Renal cortical epithelial cell (primary cell): ENCODE results near the gene DNAJB6. TPM values are rescaled to one million over a fixed set of nuclear protein-coding genes. Genes with fewer than 3 reads are reported as not detected.
"Not testable (repeated sequence)": the region's sequence is repeated elsewhere in the genome, so short reads cannot be mapped to it uniquely, and the experiment has no call there.

ENCODE experiments used
- DNase-seq: peaks from one replicate; pipeline ENCODE4 v3.0.0-alpha.2; 2011; ENCODE audit warnings: low read depth
- total RNA-seq: library from RNA; depleted of rRNA; stranded (reverse); fragments of >200 nt; gene quantifications from 2 replicates; pipeline ENCODE4 v1.2.3, GENCODE V29; 2014

DNAJB6 gene
- total RNA-seq, 1 donor from 2014 or later = 121 TPM

GRCh38 chr7:157323401-157323800, 13.4 kb upstream of the DNAJB6 start:
- no peak for DNase-seq

GRCh38 chr7:157329447-157329846, 7.4 kb upstream of the DNAJB6 start:
- no peak for DNase-seq

GRCh38 chr7:157330567-157330966, 6.2 kb upstream of the DNAJB6 start:
- DNase-seq = not testable (repeated sequence)

DNA sequence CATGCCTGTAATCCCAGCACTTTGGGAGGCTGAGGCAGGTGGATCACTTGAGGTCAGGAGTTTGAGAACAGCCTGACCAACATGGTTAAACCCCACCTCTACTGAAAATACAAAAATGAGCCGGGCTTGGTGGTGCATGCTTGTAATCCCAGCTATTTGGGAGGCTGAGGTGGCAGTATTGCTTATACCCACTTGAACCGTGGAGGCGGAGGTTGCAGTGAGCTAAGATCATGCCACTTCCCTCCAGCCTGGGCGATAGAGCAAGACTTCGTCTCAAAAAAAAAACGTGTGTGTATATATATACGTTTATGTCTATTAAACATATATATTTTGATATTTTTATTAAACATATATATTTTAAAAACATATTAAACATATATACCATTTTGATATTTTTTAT, 5.8 kb upstream of the DNAJB6 start:
- not testable (repeated sequence) for DNase-seq

- DNase-seq = peak; percentile 60
Observed at GRCh38 chr7:157335236-157335635, 1.6 kb upstream of the DNAJB6 start.

DNA sequence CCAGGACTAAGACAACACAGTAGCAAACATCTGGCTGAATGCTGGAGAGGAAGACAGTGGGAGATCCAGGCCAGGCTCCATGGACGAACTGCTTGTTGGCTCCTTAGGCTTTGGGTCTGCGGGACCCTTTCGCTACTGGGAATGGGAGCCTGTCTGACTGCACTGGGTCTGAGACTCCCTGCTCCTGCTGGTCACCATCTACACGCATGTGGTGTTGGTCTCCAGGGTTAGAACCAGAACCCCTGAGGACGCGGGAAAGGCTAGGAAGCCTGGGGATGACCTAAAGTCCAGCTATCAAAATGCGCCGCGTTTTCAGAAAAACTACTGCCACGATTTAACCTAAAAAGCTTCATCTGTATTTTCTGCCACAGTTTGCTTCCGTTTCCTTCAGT, 817 bp upstream of the DNAJB6 start:
- no peak for DNase-seq

GRCh38 chr7:157337316-157338149, 729 bp downstream of the DNAJB6 start:
- no peak for DNase-seq

- DNase-seq = peak; percentile 61
Observed at GRCh38 chr7:157339777-157340677, 3.2 kb downstream of the DNAJB6 start.

DNA sequence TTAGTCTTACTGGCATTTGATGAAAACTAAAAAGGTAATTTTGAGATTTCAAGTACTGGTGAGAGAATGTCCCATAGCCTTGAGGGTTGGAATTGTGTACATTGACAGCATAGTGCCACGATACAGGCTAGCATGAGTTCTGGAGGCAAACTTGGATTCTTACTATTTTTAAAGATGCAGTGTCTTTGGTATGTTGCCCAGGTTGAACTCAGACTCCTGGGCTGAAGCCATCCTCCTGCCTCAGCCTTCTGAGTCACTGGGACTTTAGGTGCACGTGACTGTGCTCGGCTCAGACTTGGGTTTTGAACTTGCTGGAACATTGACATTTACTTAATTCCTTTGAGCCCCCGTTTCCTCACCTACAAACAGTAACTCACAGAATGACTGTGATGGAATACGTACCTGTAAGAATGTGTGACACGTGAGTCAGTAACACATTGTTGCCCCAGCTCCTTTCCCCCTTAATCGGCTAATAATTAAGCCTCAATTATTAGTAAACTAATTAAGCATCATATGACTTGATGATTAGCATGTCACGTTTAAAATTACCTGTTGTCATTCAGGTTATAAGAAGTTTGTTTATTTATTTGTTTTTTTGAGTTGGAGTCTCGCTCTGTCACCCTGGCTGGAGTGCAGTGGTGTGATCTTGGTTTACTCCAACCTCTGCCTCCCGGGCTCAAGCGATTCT, 10.6 kb downstream of the DNAJB6 start:
- peak; percentile 83 for DNase-seq

DNA sequence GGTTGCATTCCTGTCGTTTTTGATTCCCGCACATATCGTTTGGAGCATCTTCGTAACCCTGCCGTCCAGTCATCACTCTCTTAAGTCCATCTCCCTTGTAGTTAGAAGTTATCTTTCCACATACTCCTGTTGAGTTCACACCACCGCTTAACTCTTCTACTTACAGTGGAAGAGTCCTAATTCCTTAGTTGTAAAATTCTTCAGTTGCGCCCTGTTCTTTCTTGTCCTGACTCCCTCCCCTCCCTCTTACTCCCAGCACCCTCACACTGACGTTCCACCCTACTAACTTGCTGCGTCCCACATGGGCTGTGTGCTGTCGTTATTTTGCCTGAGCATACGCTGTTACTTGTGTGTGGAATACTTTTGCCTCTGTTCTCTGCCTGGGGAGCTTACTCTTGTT, 11.7 kb downstream of the DNAJB6 start:
- DNase-seq = no peak

- no peak for DNase-seq
Observed at GRCh38 chr7:157352516-157352915, 15.7 kb downstream of the DNAJB6 start.

- DNase-seq = no peak
Observed at GRCh38 chr7:157355784-157356511, 19.1 kb downstream of the DNAJB6 start.

DNA sequence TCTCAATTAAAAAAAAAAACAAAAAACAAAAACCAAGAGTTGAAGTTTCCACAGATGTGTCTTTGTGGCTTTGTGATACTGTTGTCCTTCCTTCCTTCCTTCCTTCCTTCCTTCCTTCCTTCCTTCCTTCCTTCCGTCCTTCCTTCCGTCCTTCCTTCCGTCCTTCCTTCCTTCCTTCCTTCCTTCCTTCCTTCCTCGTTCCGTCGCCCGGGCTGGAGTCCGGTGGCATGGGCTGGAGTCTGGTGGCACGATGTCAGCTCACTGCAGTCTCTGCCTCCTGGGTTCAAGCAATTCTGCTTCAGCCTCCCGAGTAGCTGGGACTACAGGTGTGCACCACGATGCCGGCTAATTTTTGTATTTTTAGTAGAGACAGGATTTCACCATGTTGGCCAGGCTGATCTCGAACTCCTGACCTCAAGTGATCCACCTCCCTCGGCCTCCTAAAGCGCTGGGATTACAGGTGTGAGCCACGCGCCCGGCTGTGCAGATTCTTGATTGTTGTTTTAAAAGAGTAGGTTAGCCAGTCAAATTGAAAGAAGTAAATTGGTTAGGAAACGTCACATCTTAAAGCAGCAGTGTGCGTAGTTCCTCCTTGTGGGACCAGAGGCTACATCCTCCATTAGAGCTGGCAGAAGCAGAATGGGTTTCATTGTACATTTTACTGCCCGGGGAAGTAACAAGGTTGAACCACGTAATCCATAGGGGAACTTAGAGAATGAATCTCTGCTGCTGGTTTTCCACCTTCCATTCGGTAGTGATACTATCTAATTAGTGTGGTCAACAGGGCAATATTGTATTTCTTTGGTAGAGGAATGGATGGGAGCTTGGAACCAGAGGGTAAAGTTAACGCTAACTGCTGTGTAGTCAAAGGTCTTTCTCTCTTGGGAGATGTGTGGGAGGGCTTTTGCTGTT, 20.6 kb downstream of the DNAJB6 start:
- no peak for DNase-seq

DNA sequence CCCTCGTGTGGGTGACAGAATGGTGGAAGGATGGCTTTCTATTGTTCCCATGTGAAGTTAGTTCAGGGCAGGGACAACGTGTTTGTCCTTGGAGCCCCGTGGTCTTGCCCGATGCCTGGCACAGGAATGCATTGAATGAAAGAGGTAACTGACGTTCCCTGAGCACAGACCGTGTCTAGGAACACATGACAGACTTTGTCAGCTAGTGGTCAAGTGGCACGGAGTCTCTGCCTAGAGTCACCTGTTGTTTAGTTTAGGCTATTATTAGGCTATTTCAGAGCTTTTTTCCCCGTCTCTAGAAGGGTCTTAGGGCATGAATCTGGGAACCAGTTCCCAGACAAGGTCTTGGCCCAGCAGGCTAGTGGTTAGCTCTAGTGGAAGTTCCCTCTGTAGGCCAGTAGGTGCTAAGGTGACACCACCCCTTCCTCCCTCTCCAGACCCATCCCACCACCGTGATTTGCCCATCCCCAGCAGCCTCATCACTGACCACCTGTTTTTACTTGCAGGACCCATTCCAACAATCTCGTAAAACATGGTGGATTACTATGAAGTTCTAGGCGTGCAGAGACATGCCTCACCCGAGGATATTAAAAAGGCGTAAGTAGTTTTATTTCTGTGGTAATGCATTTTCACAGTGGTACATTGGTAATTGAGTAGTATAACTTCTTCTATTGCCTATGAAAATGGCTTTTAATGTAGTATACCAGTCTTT, 21.4 kb downstream of the DNAJB6 start:
- no peak for DNase-seq

DNA sequence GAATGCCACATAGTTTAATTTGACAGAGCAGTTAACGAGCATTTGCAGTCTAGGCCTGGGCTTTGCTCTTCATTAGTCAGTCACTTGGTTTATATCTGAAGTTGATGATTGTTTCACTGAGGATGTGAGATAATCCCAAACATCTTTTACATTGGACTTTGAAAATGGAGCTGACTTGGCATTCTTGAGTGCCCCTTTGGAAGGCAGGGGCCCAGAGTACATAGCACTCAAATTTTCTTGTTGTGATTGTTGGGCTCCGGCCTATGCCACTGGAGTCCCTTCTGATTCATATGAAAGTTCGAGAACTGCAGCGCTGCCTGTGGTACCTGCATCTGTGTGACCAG, 21.9 kb downstream of the DNAJB6 start:
- no peak for DNase-seq

- no peak for DNase-seq
Observed at GRCh38 chr7:157359581-157359980, 22.8 kb downstream of the DNAJB6 start.

DNA sequence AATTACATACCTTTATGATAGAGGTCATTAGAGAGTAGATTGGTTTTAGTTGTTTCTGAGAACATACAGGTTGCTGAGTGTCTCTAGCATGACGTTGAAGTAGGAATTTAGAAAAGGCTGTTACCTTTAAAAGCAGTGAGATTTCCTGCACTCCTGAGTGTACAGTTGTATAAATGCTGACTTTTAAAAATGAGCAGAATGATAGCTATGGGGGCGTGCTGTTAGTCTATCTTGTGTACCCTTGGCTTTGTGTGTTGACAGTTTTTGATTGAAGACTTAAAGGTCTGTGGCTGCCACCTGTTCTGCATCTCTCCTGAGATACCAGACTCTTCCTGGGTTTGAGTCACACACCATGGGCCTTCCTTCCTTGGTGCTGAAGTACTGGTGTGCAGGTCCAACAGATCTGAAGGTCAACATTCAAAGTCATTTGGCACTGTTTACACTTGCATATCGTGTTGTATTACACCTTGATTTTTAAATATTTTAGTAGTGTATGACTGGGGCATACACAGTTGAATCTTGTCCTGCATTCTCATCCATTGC, 23.8 kb downstream of the DNAJB6 start:
- no peak for DNase-seq

- DNase-seq = no peak
Observed at GRCh38 chr7:157361537-157361936, 24.7 kb downstream of the DNAJB6 start.

DNA sequence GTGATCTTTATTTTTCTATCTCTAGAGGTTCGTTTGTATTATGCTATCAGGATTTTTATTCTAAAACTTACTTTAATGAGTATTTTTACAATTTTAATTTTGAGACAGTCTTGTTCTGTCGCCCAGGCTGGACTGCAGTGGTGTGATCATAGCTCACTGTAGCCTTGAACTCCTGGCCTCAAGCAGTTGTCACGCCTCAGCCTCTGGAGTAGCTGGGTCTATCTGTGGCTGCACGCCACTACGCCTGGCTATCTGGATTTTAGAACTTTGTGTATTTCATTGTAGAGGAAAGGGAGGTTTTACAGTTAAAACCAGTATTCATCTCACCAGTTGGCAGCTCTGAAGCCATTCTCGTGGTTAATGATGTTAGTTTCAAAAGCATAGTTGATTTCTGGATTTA, 25.9 kb downstream of the DNAJB6 start:
- DNase-seq = no peak

- DNase-seq = no peak
Observed at GRCh38 chr7:157366722-157367121, 29.9 kb downstream of the DNAJB6 start.
